HepG2 (cell line): ENCODE results near the gene ATP8A2.

Experiments
- CTCF ChIP-seq: sonication (generic); formaldehyde crosslinking; IDR thresholded peaks from 2 replicates; pipeline ENCODE4 v1.5.0; 2020; ENCODE audit warnings: mild to moderate bottlenecking, missing genetic modification reagents, moderate library complexity
- EZH2 ChIP-seq: conservative IDR thresholded peaks from 2 replicates; pipeline ENCODE4 v1.6.1; 2012; ENCODE audit warnings: mild to moderate bottlenecking, low read depth, low read length, moderate library complexity
- HOXA5 ChIP-seq: sonication (generic); formaldehyde crosslinking; IDR thresholded peaks from 2 replicates; pipeline ENCODE4 v1.4.0; 2020; ENCODE audit warnings: missing genetic modification reagents
- ZNF512 ChIP-seq: sonication (generic); formaldehyde crosslinking; IDR thresholded peaks from 2 replicates; pipeline ENCODE4 v1.4.0; 2020; ENCODE audit warnings: mild to moderate bottlenecking, missing genetic modification reagents
- ZNF670 ChIP-seq: sonication (generic); formaldehyde crosslinking; IDR thresholded peaks from 2 replicates; pipeline ENCODE4 v1.8.0; 2022; ENCODE audit warnings: mild to moderate bottlenecking, missing genetic modification reagents, borderline replicate concordance

GRCh38 chr13:25872481-25873241 lies 500.9 kb downstream of the ATP8A2 start:
- TF ChIP-seq HOXA5 (CRISPR knock-in tag) (no peak), ZNF512 (CRISPR knock-in tag) (no peak), ZNF670 (CRISPR knock-in tag) (no peak), CTCF (no peak), EZH2 (no peak)
